HepG2 (cell line): Measurements from ENCODE around the gene FXYD1. TPM values are rescaled to one million over a fixed set of nuclear protein-coding genes. Genes with fewer than 3 reads are reported as not detected.
A peak's percentile ranks its signal among the peaks of the same experiment; 100 is the strongest.

Experiments used
- FOXC1 ChIP-seq: sonication (generic); formaldehyde crosslinking; IDR thresholded peaks from 2 replicates; pipeline ENCODE4 v1.8.0; 2022; ENCODE audit warnings: mild to moderate bottlenecking, missing genetic modification reagents, borderline replicate concordance
- GPN1 ChIP-seq: sonication (generic); formaldehyde crosslinking; IDR thresholded peaks from 2 replicates; pipeline ENCODE4 v1.5.1; 2020; ENCODE audit warnings: missing genetic modification reagents, borderline replicate concordance
- HIVEP1 ChIP-seq: sonication (generic); formaldehyde crosslinking; IDR thresholded peaks from 2 replicates; pipeline ENCODE4 v1.4.0; 2020; ENCODE audit warnings: mild to moderate bottlenecking, missing genetic modification reagents
- PHB2 ChIP-seq: fragments of 450-650 bp; IDR thresholded peaks from 2 replicates; pipeline ENCODE4 v1.6.1; 2018; ENCODE audit not compliant: partially characterized antibody
- RBM39 ChIP-seq: fragments of 200-400 bp; formaldehyde crosslinking; IDR thresholded peaks from one replicate; pipeline ENCODE4 v1.6.1; 2018; ENCODE audit warnings: antibody characterized with exemption, mild to moderate bottlenecking, low read depth, low read length; ENCODE audit not compliant: poor library complexity, severe bottlenecking
- RFX1 ChIP-seq: fragments of 450-650 bp; IDR thresholded peaks from 2 replicates; pipeline ENCODE4 v1.6.1; 2017
- THAP9 ChIP-seq: sonication (generic); formaldehyde crosslinking; IDR thresholded peaks from 2 replicates; pipeline ENCODE4; 2020; ENCODE audit warnings: missing genetic modification reagents, mild to moderate bottlenecking, borderline replicate concordance
- TOE1 ChIP-seq: sonication (generic); formaldehyde crosslinking; IDR thresholded peaks from 2 replicates; pipeline ENCODE4 v1.4.0; 2020; ENCODE audit warnings: mild to moderate bottlenecking, missing genetic modification reagents
- ZGPAT ChIP-seq: IDR thresholded peaks from 2 replicates; pipeline ENCODE4 v1.6.1; 2016; ENCODE audit warnings: mild to moderate bottlenecking
- ZNF205 ChIP-seq: IDR thresholded peaks from 2 replicates; pipeline ENCODE4 v1.6.1; 2018; ENCODE audit warnings: missing biosample characterization, missing genetic modification reagents
- ZNF251 ChIP-seq: sonication (generic); formaldehyde crosslinking; IDR thresholded peaks from 2 replicates; pipeline ENCODE4 v1.9.0; 2021; ENCODE audit warnings: mild to moderate bottlenecking, missing genetic modification reagents
- ZNF264 ChIP-seq: sonication (generic); formaldehyde crosslinking; IDR thresholded peaks from 2 replicates; pipeline ENCODE4 v1.4.0; 2020; ENCODE audit warnings: missing genetic modification reagents
- ZNF274 ChIP-seq: sonication (generic); formaldehyde crosslinking; IDR thresholded peaks from 2 replicates; pipeline ENCODE4 v1.5.1; 2020; ENCODE audit warnings: mild to moderate bottlenecking, missing genetic modification reagents
- ZNF276 ChIP-seq: sonication (generic); formaldehyde crosslinking; IDR thresholded peaks from 2 replicates; pipeline ENCODE4 v1.4.0; 2020; ENCODE audit warnings: mild to moderate bottlenecking, low read depth, missing genetic modification reagents
- ZNF431 ChIP-seq: sonication (generic); formaldehyde crosslinking; IDR thresholded peaks from 2 replicates; pipeline ENCODE4 v1.9.0; 2022; ENCODE audit warnings: missing genetic modification reagents, low read depth, mild to moderate bottlenecking, borderline replicate concordance
- ZNF460 ChIP-seq: sonication (generic); formaldehyde crosslinking; IDR thresholded peaks from 2 replicates; pipeline ENCODE4 v1.5.1; 2020; ENCODE audit warnings: missing genetic modification reagents, mild to moderate bottlenecking, borderline replicate concordance
- ZNF577 ChIP-seq: sonication (generic); formaldehyde crosslinking; IDR thresholded peaks from 2 replicates; pipeline ENCODE4 v1.4.0; 2020; ENCODE audit warnings: mild to moderate bottlenecking, low read depth, missing genetic modification reagents, borderline replicate concordance
- ZNF609 ChIP-seq: sonication (generic); formaldehyde crosslinking; IDR thresholded peaks from 2 replicates; pipeline ENCODE4 v1.4.0; 2020; ENCODE audit warnings: mild to moderate bottlenecking, missing genetic modification reagents, borderline replicate concordance
- ZNF766 ChIP-seq: sonication (generic); formaldehyde crosslinking; IDR thresholded peaks from 2 replicates; pipeline ENCODE4 v1.5.0; 2020; ENCODE audit warnings: missing genetic modification reagents, borderline replicate concordance
- polyA plus RNA-seq, 8 experiments: library from polyadenylated mRNA; depleted of rRNA in 3 of 8; stranded (reverse) in 7 of 8; unstranded in 1 of 8; fragments of >200 nt; fragmentation: Illumina TruSeq in 4 of 8; extraction: Trizol in 4 of 8; gene quantifications; 2 replicates each; pipeline versions ENCODE4 v1.2.1 to v1.2.3, GENCODE V29; 2011 to 2016; ENCODE audit warnings: low read depth in 4 of 8, missing spikeins in 1 of 8, mixed read lengths in 1 of 8; ENCODE audit not compliant: insufficient read depth in 1 of 8
- total RNA-seq, 5 experiments: library from RNA; depleted of rRNA; stranded (reverse); fragments of >200 nt; fragmentation: Illumina TruSeq; extraction: Trizol; gene quantifications; 2 replicates each; pipeline ENCODE4 v1.2.3, GENCODE V29; 2016; ENCODE audit warnings: low read depth in 1 of 5

FXYD1 gene
- total and polyA plus RNA-seq, 2 of the 13 experiments (the other 11 are each of a cell fraction or from before 2014, with no cell fraction given): 31.2 TPM; not detected in 1

GRCh38 chr19:35135389-35135909 is 3.2 kb upstream of the FXYD1 start (continued):
- TF ChIP-seq ZGPAT (CRISPR knock-in tag) (peak; percentile 60; the same call in 1 of the 2 replicates), FOXC1 (CRISPR knock-in tag) (no peak), PHB2 (no peak), ZNF276 (CRISPR knock-in tag) (no peak), ZNF205 (CRISPR knock-in tag) (no peak), ZNF609 (CRISPR knock-in tag) (0 out of 2 replicates have a peak, but pooled peaks have one; percentile 18), ZNF460 (no peak), HIVEP1 (CRISPR knock-in tag) (no peak; the same call in 1 of the 2 replicates), ZNF264 (CRISPR knock-in tag) (no peak), ZNF766 (CRISPR knock-in tag) (no peak), ZNF251 (no peak), THAP9 (CRISPR knock-in tag) (no peak; the same call in 1 of the 2 replicates), RBM39 (no peak), RFX1 (no peak), ZNF431 (no peak), ZNF577 (CRISPR knock-in tag) (no peak), GPN1 (CRISPR knock-in tag) (no peak), ZNF274 (CRISPR knock-in tag) (peak; percentile 76; the same call in 1 of the 2 replicates), TOE1 (CRISPR knock-in tag) (no peak)
